Right cardiac atrium (tissue), 5 donors: ENCODE measurements around the gene RPL23. TPM values are rescaled to one million over a fixed set of nuclear protein-coding genes. Genes with fewer than 3 reads are reported as not detected.

Source experiments
- ATAC-seq, 2 donors: fragments of 200-7000 bp; cut with Tn5 transposase; one replicate each; pipeline versions ENCODE4 v1.8.0 to v1.9.1; 2020; ENCODE audit warnings: moderate library complexity in 2 of 2, mild to moderate bottlenecking in 1 of 2
- DNase-seq, 3 donors: peaks; one replicate each; pipeline ENCODE4 v3.0.0-alpha.2; 2020
- H3K27ac ChIP-seq: one replicate; pipeline ENCODE4 v1.5.1; 2013; ENCODE audit warnings: mild to moderate bottlenecking, low read length, control low read depth, moderate library complexity
- H3K27me3 ChIP-seq: one replicate; pipeline ENCODE4 v1.6.1; 2013; ENCODE audit not compliant: control insufficient read depth, insufficient read depth
- H3K4me1 ChIP-seq: one replicate; pipeline ENCODE4 v1.6.1; 2013; ENCODE audit warnings: low read length; ENCODE audit not compliant: control insufficient read depth, insufficient read depth
- H3K4me3 ChIP-seq: one replicate; pipeline ENCODE4 v1.5.1; 2013; ENCODE audit warnings: low read length, control low read depth
- H3K9me3 ChIP-seq: one replicate; pipeline ENCODE4 v1.6.1; 2013; ENCODE audit warnings: low read length; ENCODE audit not compliant: control insufficient read depth
- WGBS: extraction: QIAGEN DNeasy Blood & Tissue Kit; methylation state at CpG from one replicate; pipeline ENCODE4 v1.1.7; 2013; 5-methylcytosine and 5-hydroxymethylcytosine counted together
- intact Hi-C, 4 donors: fragments of 100-400 bp; cut with DNase I; formaldehyde crosslinking; loops; one replicate each; pipeline versions ENCODE4 v1.11.0 to v1.14.0; 2022 to 2023
- long read RNA-seq, 4 donors: library from polyadenylated mRNA; unstranded; transcript quantifications; one replicate each; pipeline ENCODE4 v2.0.0, GENCODE V29; 2020 to 2021
- polyA plus RNA-seq: library from polyadenylated mRNA; stranded (reverse); fragments of 200-250 nt; gene quantifications from one replicate; pipeline ENCODE4 v1.2.3, GENCODE V29; 2013
- total RNA-seq, 4 donors: library from RNA; stranded (reverse); fragmentation: NEBNext Ultra II Directional; extraction: Animal tissue kit (Norgen Biotek cat#: 25700); gene quantifications; one replicate each; pipeline ENCODE4 v1.2.1, GENCODE V29; 2021
- donor health status: healthy with polysubstance abuse.
- donor health status: DM: no; HTN: yes; CAD: no.
- donor health status: DM: no; HTN: no; CAD: no.
- donor health status: DM: no; HTN: yes; CAD: no; lungs with severe emphysema.
- donor health status: DM: yes; HTN: yes; CAD: no.

Gene RPL23
- total RNA-seq (100 to 1,000 TPM; 830 to 995 (median 880) TPM), polyA plus RNA-seq (1,847 TPM)
- long read RNA-seq, donor 1, transcript RPL23-210 (2 exons, 429 nt), result minor isoform, 12 of 152 reads
- long read RNA-seq, donor 1, transcript RPL23-206 (5 exons, 2,821 nt), result major isoform, 34 of 152 reads
- long read RNA-seq, donor 1, partial matches to known transcripts, result 105 of 152 reads
- long read RNA-seq, donor 1, other reads (novel, unspliced or antisense), result 1 of 152 reads
- long read RNA-seq, donor 2, transcript RPL23-206 (5 exons, 2,821 nt), result major isoform, 55 of 74 reads
- long read RNA-seq, donor 2, partial matches to known transcripts, result 17 of 74 reads
- long read RNA-seq, donor 2, other reads (novel, unspliced or antisense), result 1 of 74 reads
- long read RNA-seq, donor 3, transcript RPL23-206 (5 exons, 2,821 nt), result major isoform, 24 of 39 reads
- long read RNA-seq, donor 3, partial matches to known transcripts, result 15 of 39 reads
- long read RNA-seq, donor 3, other reads (novel, unspliced or antisense), result 0 of 39 reads
- long read RNA-seq, donor 4, transcript RPL23-206 (5 exons, 2,821 nt), result major isoform, 27 of 34 reads
- long read RNA-seq, donor 4, partial matches to known transcripts, result 6 of 34 reads
- long read RNA-seq, donor 4, other reads (novel, unspliced or antisense), result 0 of 34 reads

DNA sequence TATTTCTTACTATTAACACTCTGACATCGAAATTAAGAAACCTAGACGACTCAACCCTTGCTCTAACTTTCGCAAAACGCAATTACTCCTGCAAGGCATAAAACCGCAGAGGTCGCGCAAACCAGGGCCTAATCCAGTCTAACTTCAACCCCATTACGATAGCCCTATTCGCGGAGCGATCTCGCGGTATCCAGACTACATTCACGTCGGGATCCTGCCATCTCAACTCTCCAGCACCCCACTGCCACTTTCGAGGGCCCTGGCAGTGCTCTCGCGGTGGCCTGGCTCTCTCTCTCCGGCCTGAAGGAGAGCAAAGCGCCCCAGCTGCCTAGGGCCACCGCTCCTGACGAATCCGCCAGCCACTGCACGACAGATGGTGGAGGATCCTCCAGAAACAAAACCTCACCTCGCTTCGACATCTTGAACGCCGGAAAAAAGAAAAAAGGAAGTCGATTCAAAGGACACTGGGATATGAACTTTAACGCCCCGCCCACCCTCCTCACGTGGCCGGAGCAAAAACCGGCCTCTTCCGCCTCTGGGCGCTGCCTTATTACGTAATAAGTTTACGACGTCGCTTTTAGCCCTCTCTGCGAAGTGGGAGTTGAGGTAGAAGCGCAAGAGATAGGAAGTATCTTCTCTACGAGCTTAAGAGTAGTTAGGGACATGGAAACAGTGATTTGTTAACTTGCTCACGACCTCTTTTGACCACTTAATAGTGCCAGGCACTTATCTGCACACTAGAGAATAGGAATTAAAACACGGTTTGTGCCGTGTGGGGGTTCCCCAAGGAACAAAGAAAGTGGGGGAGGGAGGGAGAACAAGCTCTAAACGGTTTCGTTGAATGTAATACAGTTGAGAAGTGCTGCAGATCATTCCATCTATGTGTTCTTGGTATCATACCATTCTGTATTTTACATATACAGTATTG lies at the start of gene RPL23:
TSS of gene RPL23 (minus strand) at position 430 of the 928 bp plus-strand sequence. CDS start at position 419, 11 bp downstream.
- peak within 1 kb of the TSS; percentile 97 for H3K27ac ChIP-seq
- peak; percentile 97 for ATAC-seq

GRCh38 chr17:38900978-38901656 lies 47.6 kb upstream of the RPL23 start:
- H3K27me3 ChIP-seq, result no peaks in the 10 kb centered on the region
- peaks cover 40% of the 10 kb centered on the region for H3K4me1 ChIP-seq
- 10% methylated on average over 10 of the region's 10 CpGs for WGBS
- ATAC-seq, result peak; percentile 72 to 75
- H3K9me3 ChIP-seq, result no peaks in the 10 kb centered on the region
- H3K27ac ChIP-seq, result peak overlapping the region; percentile 44
- DNase-seq, result peak in 2 of 3 donors; percentile 66 to 69
- no peak overlapping the region for H3K4me3 ChIP-seq
- intact Hi-C loops, result no loop called here

More for the DNA sequence above, at the start of gene RPL23:
- DNase-seq, result peak; percentile 95 to 98 (median 96)
- H3K4me3 ChIP-seq, result peak within 1 kb of the TSS; percentile 72
- intact Hi-C loops, result no loop called here
- WGBS, result under 1% methylated on average over 48 of the region's 48 CpGs
- H3K27me3 ChIP-seq, result no peaks in the 10 kb centered on the region
- H3K9me3 ChIP-seq, result no peaks in the 10 kb centered on the region
- no peaks in the 10 kb centered on the region for H3K4me1 ChIP-seq

DNA sequence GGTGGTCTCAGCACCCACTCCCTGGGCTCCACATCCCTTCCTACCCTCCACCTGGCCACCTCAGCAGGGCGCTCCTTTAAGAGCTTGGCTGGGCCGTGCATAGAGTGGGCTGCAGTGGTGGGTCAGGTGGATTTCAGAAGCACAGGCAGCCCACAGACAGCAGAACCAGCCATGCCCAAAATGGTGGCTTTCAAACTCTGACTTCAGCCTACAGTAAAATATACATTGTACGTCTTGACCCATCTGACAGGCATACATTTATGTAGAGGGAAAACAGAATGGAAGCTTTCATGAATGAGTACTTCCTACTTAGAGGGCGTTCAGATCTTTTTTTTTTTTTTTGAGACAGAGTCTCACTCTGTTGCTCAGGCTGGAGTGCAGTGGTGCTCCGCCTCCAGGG lies 45.9 kb upstream of the RPL23 start:
- Histone ChIP-seq H3K9me3 (no peaks in the 10 kb centered on the region), H3K27ac (no peak overlapping the region), H3K27me3 (no peaks in the 10 kb centered on the region), H3K4me1 (peaks cover 40% of the 10 kb centered on the region), H3K4me3 (no peak overlapping the region)
- 80% methylated on average over 5 of the region's 5 CpGs for WGBS
- intact Hi-C loops, result no loop called here
- ATAC-seq, result no peak
- DNase-seq, result no peak

GRCh38 chr17:38898812-38899348 lies 45.4 kb upstream of the RPL23 start:
- H3K4me3 ChIP-seq, result no peak overlapping the region
- intact Hi-C loops, result no loop called here

DNA sequence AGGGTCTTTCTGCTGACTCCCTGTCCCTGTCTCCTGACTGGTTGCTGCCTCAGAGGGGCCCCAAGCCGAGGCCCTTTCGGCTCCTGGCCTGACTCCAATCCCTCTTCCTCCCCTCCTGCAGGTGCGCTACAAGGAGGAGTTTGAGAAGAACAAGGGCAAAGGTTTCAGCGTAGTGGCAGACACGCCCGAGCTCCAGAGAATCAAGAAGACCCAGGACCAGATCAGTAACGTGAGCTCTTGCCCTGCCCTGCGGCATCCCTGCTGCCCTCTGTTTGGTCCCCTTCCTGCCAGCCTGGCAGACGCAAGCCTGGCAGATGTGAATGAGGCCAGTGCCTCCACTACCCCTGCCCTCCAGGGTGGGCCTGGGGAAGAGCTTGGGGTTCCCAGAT lies 44.8 kb upstream of the RPL23 start:
- ATAC-seq, result no peak
- 50% methylated on average over 9 of the region's 9 CpGs for WGBS
- Histone ChIP-seq H3K4me3 (no peak overlapping the region), H3K27me3 (no peaks in the 10 kb centered on the region), H3K4me1 (peaks cover 47% of the 10 kb centered on the region), H3K27ac (peak overlapping the region; percentile 26), H3K9me3 (no peaks in the 10 kb centered on the region)
- peak in 1 of 3 donors; percentile 47 for DNase-seq
- intact Hi-C loops, result no loop called here

More at GRCh38 chr17:38898812-38899348, 45.4 kb upstream of the RPL23 start:
- 60% methylated on average over 11 of the region's 11 CpGs for WGBS
- ATAC-seq (no peak), DNase-seq (peak in 2 of 3 donors; percentile 52 to 80)
- Histone ChIP-seq H3K27me3 (no peaks in the 10 kb centered on the region), H3K4me1 (peaks cover 42% of the 10 kb centered on the region), H3K9me3 (no peaks in the 10 kb centered on the region), H3K27ac (peak overlapping the region; percentile 1)

DNA sequence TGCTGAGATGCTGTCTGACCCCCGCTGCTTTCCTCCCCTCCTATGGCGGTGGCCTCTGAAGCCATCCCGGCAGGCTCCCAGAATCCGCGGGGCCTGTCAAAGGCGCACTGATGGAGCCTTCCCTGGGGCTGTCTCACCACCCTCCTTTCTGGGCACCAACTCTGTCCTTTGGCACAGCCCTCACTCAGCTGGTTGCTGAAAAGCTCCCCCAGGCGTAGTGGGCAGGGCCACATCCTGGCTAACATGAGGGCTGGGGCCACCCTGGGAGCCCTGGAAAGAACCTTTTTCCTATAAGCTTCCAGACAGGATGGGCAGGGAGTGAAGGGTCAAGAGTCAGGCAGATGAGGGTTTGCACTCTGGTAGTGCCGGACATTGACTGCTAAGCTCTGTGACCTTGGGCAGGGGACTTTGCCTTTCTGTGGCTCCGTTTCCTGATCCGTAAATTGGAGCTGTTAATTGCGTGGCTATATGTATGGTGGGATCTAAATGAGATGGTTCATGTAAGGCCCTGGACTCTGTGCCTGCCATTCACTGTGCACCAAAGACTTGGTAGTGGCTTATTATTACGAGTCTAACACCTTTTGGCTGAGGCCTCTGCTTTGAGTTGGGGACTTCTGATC lies 44.3 kb upstream of the RPL23 start:
- Histone ChIP-seq H3K4me1 (peaks cover 47% of the 10 kb centered on the region), H3K4me3 (no peak overlapping the region), H3K27ac (peak overlapping the region; percentile 62), H3K27me3 (no peaks in the 10 kb centered on the region), H3K9me3 (no peaks in the 10 kb centered on the region)
- 52% methylated on average over 12 of the region's 12 CpGs for WGBS
- intact Hi-C loops, result no loop called here
- ATAC-seq (peak; percentile 6 to 64), DNase-seq (peak in 2 of 3 donors; percentile 66 to 81)

- intact Hi-C loops, result no loop called here
- H3K9me3 ChIP-seq, result no peaks in the 10 kb centered on the region
- DNase-seq (peak; percentile 76 to 92 (median 89)), ATAC-seq (peak; percentile 30 to 49)
- peak overlapping the region; percentile 62 for H3K27ac ChIP-seq
- no peaks in the 10 kb centered on the region for H3K27me3 ChIP-seq
- peaks cover 47% of the 10 kb centered on the region for H3K4me1 ChIP-seq
- 20% methylated on average over 6 of the region's 6 CpGs for WGBS
- no peak overlapping the region for H3K4me3 ChIP-seq
Measured at GRCh38 chr17:38897176-38897575, 43.7 kb upstream of the RPL23 start.

- no peaks in the 10 kb centered on the region for H3K9me3 ChIP-seq
- H3K4me3 ChIP-seq, result no peak overlapping the region
- no peaks in the 10 kb centered on the region for H3K27me3 ChIP-seq
- 45% methylated on average over 13 of the region's 13 CpGs for WGBS
- ATAC-seq (peak in 1 of 2 donors; percentile 3), DNase-seq (peak; percentile 59 to 78 (median 73))
- H3K27ac ChIP-seq, result peak overlapping the region; percentile 3
- intact Hi-C loops, result no loop called here
- peaks cover 45% of the 10 kb centered on the region for H3K4me1 ChIP-seq
Measured at GRCh38 chr17:38896346-38896954, 42.9 kb upstream of the RPL23 start.

DNA sequence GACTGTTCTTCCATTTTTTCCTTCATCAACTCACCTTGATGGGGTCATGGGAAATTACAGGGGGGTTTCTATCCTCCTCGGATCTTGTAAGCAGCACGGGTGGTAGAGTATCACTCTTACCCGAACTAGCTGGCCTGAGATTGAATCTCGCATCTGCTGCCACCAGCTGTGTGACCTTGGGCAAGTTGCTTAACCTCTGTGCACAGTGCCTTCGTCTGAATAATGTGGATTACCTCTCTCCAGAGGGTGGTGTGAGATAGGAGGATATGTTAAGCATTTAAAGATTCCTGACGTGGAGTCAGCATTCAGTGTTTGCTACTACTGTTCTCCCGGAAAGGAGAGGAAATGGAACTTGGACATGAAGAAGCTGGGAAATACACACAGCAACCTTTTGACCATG lies 40.8 kb upstream of the RPL23 start:
- peaks cover 34% of the 10 kb centered on the region for H3K4me1 ChIP-seq
- 36% methylated on average over 7 of the region's 7 CpGs for WGBS

More for the DNA sequence above, 40.8 kb upstream of the RPL23 start:
- H3K9me3 ChIP-seq, result no peaks in the 10 kb centered on the region
- no peak overlapping the region for H3K27ac ChIP-seq
- no peak for DNase-seq
- no peak for ATAC-seq
- H3K27me3 ChIP-seq, result no peaks in the 10 kb centered on the region
- intact Hi-C loops, result no loop called here
- no peak overlapping the region for H3K4me3 ChIP-seq
